ENCODE data around the gene LRRC27. TPM values are rescaled to one million over a fixed set of nuclear protein-coding genes. Genes with fewer than 3 reads are reported as not detected.

The LRRC27 gene
- polyA plus RNA-seq, 3 donors: 3.6 to 12.8 (median 3.6) TPM

- 97% methylated on average over 17 of the region's 19 CpGs for WGBS (ENCODE audit: insufficient coverage)
- DNase-seq: no peak
- Histone ChIP-seq H3K9ac (ENCODE audit: insufficient read depth, low read length, poor library complexity, severe bottlenecking) (no peak overlapping the region), H3K9me3 (replicated peaks in 1 of 2; ENCODE audit: control insufficient read depth in 1 of 2, insufficient read depth in 1 of 2, low read length in 2 of 2) (no peaks in the 10 kb centered on the region), H3K4me1 (ENCODE audit: control insufficient read depth in 1 of 2, insufficient read depth in 2 of 2, low read length in 2 of 2) (peaks cover 41 to 63% of the 10 kb centered on the region in 2 donors), H3K4me2 (replicated peaks; ENCODE audit: extremely low read depth, low read length, poor library complexity, severe bottlenecking) (no peak overlapping the region), H3K27me3 (ENCODE audit: control insufficient read depth in 2 of 2, insufficient read depth in 2 of 2, low read length in 2 of 2) (peaks cover 0 to 6% of the 10 kb centered on the region in 2 donors), H3K27ac (ENCODE audit: low read depth in 1 of 2, low read length in 2 of 2) (no peak overlapping the region), H3K36me3 (replicated peaks in 1 of 2; ENCODE audit: control insufficient read depth in 1 of 2, insufficient read depth in 2 of 2, low read length in 2 of 2) (no peaks in the 10 kb centered on the region), H3K4me3 (replicated peaks in 1 of 3; ENCODE audit: low read depth in 2 of 3, low read length in 3 of 3) (no peak overlapping the region), H2AFZ (ENCODE audit: insufficient read depth, low read depth, low read length, poor library complexity, severe bottlenecking) (no peak overlapping the region), H3K79me2 (ENCODE audit: insufficient read depth, low read length) (no peaks in the 10 kb centered on the region), H4K20me1 (ENCODE audit: insufficient read depth, low read length) (no peaks in the 10 kb centered on the region)
- intact Hi-C loops (cut with micrococcal nuclease): loop anchor here in 1 of 2 donors (5.0 to 10.0 kb wide), 3 partner anchors 41 to 244 kb away; no protein-coding TSS in a partner anchor
- Mint-ChIP-seq H3K9me3 (peaks cover 0 to 7% (median 0%) of the 10 kb centered on the region in 7 donors), H3K27ac (no peak overlapping the region), H3K4me1 (peaks cover 37% of the 10 kb centered on the region), H3K27me3 (ENCODE audit: low read depth in 3 of 3) (peaks cover 5 to 29% (median 13%) of the 10 kb centered on the region in 3 donors), H3K4me3 (no peak overlapping the region), H3K36me3 (peaks cover 0 to 2% of the 10 kb centered on the region in 2 donors)
- TF ChIP-seq CTCF (IDR thresholded peaks at IDR 0.05): no peak
Measured at GRCh38 chr10:132390921-132391675, 59.1 kb downstream of the LRRC27 start.

DNA sequence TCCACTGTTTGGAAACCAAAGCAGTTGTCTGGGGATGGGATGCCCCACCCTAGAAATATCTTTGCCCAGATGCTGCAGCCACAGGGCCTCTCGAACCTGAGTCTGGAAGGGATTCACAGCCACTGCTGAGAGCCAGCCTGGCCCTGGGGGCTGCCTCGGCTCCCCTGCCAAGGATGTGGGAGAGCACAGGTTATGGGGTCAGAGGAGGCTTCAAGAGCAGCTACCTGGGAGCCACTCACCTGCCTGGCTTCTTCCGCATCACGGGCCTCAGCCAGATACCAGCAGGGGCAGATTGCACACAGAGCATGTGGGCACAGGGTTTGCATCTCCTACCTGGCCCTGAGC, 59.7 kb downstream of the LRRC27 start:
- Mint-ChIP-seq H3K4me1 (peaks cover 35% of the 10 kb centered on the region), H3K27ac (no peak overlapping the region), H3K4me3 (no peak overlapping the region), H3K9me3 (peaks cover 0 to 7% (median 0%) of the 10 kb centered on the region in 7 donors), H3K27me3 (ENCODE audit: low read depth in 3 of 3) (peaks cover 5 to 28% (median 13%) of the 10 kb centered on the region in 3 donors), H3K36me3 (peaks cover 0 to 2% of the 10 kb centered on the region in 2 donors)
- Histone ChIP-seq H3K79me2 (ENCODE audit: insufficient read depth, low read length) (no peaks in the 10 kb centered on the region), H3K9me3 (replicated peaks in 1 of 2; ENCODE audit: control insufficient read depth in 1 of 2, insufficient read depth in 1 of 2, low read length in 2 of 2) (no peaks in the 10 kb centered on the region), H3K4me3 (replicated peaks in 1 of 3; ENCODE audit: low read depth in 2 of 3, low read length in 3 of 3) (no peak overlapping the region), H3K9ac (ENCODE audit: insufficient read depth, low read length, poor library complexity, severe bottlenecking) (no peak overlapping the region), H3K4me1 (ENCODE audit: control insufficient read depth in 1 of 2, insufficient read depth in 2 of 2, low read length in 2 of 2) (peaks cover 41 to 60% of the 10 kb centered on the region in 2 donors), H4K20me1 (ENCODE audit: insufficient read depth, low read length) (no peaks in the 10 kb centered on the region), H3K36me3 (replicated peaks in 1 of 2; ENCODE audit: control insufficient read depth in 1 of 2, insufficient read depth in 2 of 2, low read length in 2 of 2) (no peaks in the 10 kb centered on the region), H2AFZ (ENCODE audit: insufficient read depth, low read depth, low read length, poor library complexity, severe bottlenecking) (no peak overlapping the region), H3K4me2 (replicated peaks; ENCODE audit: extremely low read depth, low read length, poor library complexity, severe bottlenecking) (no peak overlapping the region), H3K27me3 (ENCODE audit: control insufficient read depth in 2 of 2, insufficient read depth in 2 of 2, low read length in 2 of 2) (peaks cover 0 to 6% of the 10 kb centered on the region in 2 donors), H3K27ac (ENCODE audit: low read depth in 1 of 2, low read length in 2 of 2) (no peak overlapping the region)
- intact Hi-C loops (cut with micrococcal nuclease): loop anchor here in 1 of 2 donors (5.0 to 10.0 kb wide), 3 partner anchors 41 to 243 kb away; no protein-coding TSS in a partner anchor
- no peak for TF ChIP-seq CTCF (IDR thresholded peaks at IDR 0.05)
- DNase-seq: no peak
- 94% methylated on average over 4 of the region's 4 CpGs for WGBS (ENCODE audit: insufficient coverage)
